HepG2 (cell line): ENCODE data around the gene CRTAC1. TPM values are rescaled to one million over a fixed set of nuclear protein-coding genes. Genes with fewer than 3 reads are reported as not detected.

ENCODE experiments used
- ATAC-seq: fragments of 200-7000 bp; cut with Tn5 transposase; 3 replicates; pipeline ENCODE4 v1.9.1; 2020; ENCODE audit warnings: mild to moderate bottlenecking, moderate library complexity
- BruUV-seq: library from RNA; stranded (reverse); fragments of 400-500 nt; replicated peaks from 2 replicates; lab custom pipeline; 2021; lab: Mats Ljungman, UMichigan
- CTCF ChIA-PET: fragments of 300-600 bp; formaldehyde crosslinking; extraction: SDS; loops from one replicate; lab custom pipeline; 2021; ENCODE audit warnings: low total read pairs, inconsistent platforms, low intra/inter-chr PET ratio; lab: Yijun Ruan, JAX
- POLR2A ChIA-PET: fragments of 350-600 bp; sonication (Branson Sonifier 250); formaldehyde crosslinking; loops from one replicate; lab custom pipeline; 2020; ENCODE audit warnings: antibody characterized with exemption, inconsistent platforms; lab: Yijun Ruan, JAX
- DNase-seq: peaks from one replicate; pipeline ENCODE4 v3.0.0-alpha.2; 2015; ENCODE audit warnings: low spot score
- FAIRE-seq: peaks from 3 replicates; lab custom pipeline; 2011; peaks lifted over from hg19 to GRCh38; lab: Jason Lieb, UNC
- H2AFZ ChIP-seq: one replicate; pipeline ENCODE4 v1.6.1; 2011; ENCODE audit warnings: low read length, inconsistent platforms
- H3K27ac ChIP-seq: fragments of 300-600 bp; 3 replicates; pipeline ENCODE4 v1.8.0; 2011; ENCODE audit warnings: mixed run types, mild to moderate bottlenecking, mixed read lengths, low read length, inconsistent platforms; ENCODE audit not compliant: insufficient read depth; ENCODE audit errors: extremely low read length
- H3K27me3 ChIP-seq, 2 experiments: fragments of 200-600 bp in 1 of 2; 2 replicates in 1 of 2; 3 replicates in 1 of 2; pipeline versions ENCODE4 v1.6.0 to v1.8.0; 2011; ENCODE audit warnings: low read length in 2 of 2, mild to moderate bottlenecking in 2 of 2, moderate library complexity in 2 of 2, inconsistent platforms in 1 of 2; ENCODE audit not compliant: insufficient read depth in 2 of 2, control insufficient read depth in 1 of 2
- H3K36me3 ChIP-seq, 2 experiments: fragments of 200-600 bp in 1 of 2; replicated peaks in 1 of 2; 2 replicates in 1 of 2; 3 replicates in 1 of 2; pipeline versions ENCODE4 v1.5.1 to v1.8.0; 2011; ENCODE audit warnings: low read length in 2 of 2, inconsistent platforms in 1 of 2; ENCODE audit not compliant: insufficient read depth in 2 of 2, control insufficient read depth in 1 of 2
- H3K4me1 ChIP-seq: 2 replicates; pipeline ENCODE4 v1.5.1; 2012; ENCODE audit warnings: low read length, inconsistent platforms; ENCODE audit not compliant: insufficient read depth
- H3K4me2 ChIP-seq: 2 replicates; pipeline ENCODE4 v1.6.0; 2011; ENCODE audit warnings: low read depth, low read length, inconsistent platforms
- H3K4me3 ChIP-seq, 3 experiments: fragments of 200-600 bp in 1 of 3; sonication (generic), shearing (Covaris generic) in 1 of 3; replicated peaks in 1 of 3; 2 replicates each; pipeline ENCODE4 v1.5.1; 2011 to 2016; ENCODE audit warnings: low read length in 3 of 3, inconsistent platforms in 2 of 3, low read depth in 2 of 3, mild to moderate bottlenecking in 2 of 3, control low read depth in 1 of 3, mixed read lengths in 1 of 3; ENCODE audit not compliant: insufficient read depth in 1 of 3
- H3K79me2 ChIP-seq: one replicate; pipeline ENCODE4 v1.6.1; 2011; ENCODE audit warnings: low read length, inconsistent platforms; ENCODE audit not compliant: insufficient read depth
- H3K9ac ChIP-seq: 2 replicates; pipeline ENCODE4 v1.6.0; 2011; ENCODE audit warnings: mild to moderate bottlenecking, low read depth, low read length, inconsistent platforms; ENCODE audit not compliant: insufficient read depth
- H3K9me3 ChIP-seq: 2 replicates; pipeline ENCODE4 v1.5.1; 2012; ENCODE audit warnings: mild to moderate bottlenecking, low read length
- H4K20me1 ChIP-seq: 2 replicates; pipeline ENCODE4 v1.6.0; 2011; ENCODE audit warnings: inconsistent platforms, mild to moderate bottlenecking, low read length, moderate library complexity; ENCODE audit not compliant: insufficient read depth
- ZHX2 ChIP-seq, 2 experiments: sonication (generic) in 1 of 2; formaldehyde crosslinking in 1 of 2; IDR thresholded peaks; 2 replicates each; pipeline versions ENCODE4 v1.6.1 to v1.9.0; 2014 to 2022; ENCODE audit warnings: antibody characterized with exemption in 1 of 2, borderline replicate concordance in 1 of 2, inconsistent platforms in 1 of 2, low read depth in 1 of 2, missing genetic modification reagents in 1 of 2
- WGBS: methylation state at CpG from one replicate; pipeline ENCODE4 v1.1.6; 2017; ENCODE audit warnings: low lambda C conversion rate; 5-methylcytosine and 5-hydroxymethylcytosine counted together
- in situ Hi-C: cut with HindIII; loops from 2 replicates; pipeline ENCODE4 v1.10.0; 2017; ENCODE audit warnings: low pct_unique_long_range_greater_than_20kb; ENCODE audit not compliant: extremely low pct_ligation_motif_present
- intact Hi-C: fragments of 100-400 bp; cut with micrococcal nuclease; formaldehyde crosslinking; loops from one replicate; pipeline ENCODE4 v1.10.0; 2022; ENCODE audit not compliant: unreplicated experiment
- polyA plus RNA-seq, 8 experiments: library from polyadenylated mRNA; depleted of rRNA in 3 of 8; stranded (reverse) in 7 of 8; unstranded in 1 of 8; fragments of >200 nt; fragmentation: Illumina TruSeq in 4 of 8; extraction: Trizol in 4 of 8; gene quantifications; 2 replicates each; pipeline versions ENCODE4 v1.2.1 to v1.2.3, GENCODE V29; 2011 to 2016; ENCODE audit warnings: low read depth in 4 of 8, missing spikeins in 1 of 8, mixed read lengths in 1 of 8; ENCODE audit not compliant: insufficient read depth in 1 of 8
- total RNA-seq, 5 experiments: library from RNA; depleted of rRNA; stranded (reverse); fragments of >200 nt; fragmentation: Illumina TruSeq; extraction: Trizol; gene quantifications; 2 replicates each; pipeline ENCODE4 v1.2.3, GENCODE V29; 2016; ENCODE audit warnings: low read depth in 1 of 5

The CRTAC1 gene
- total and polyA plus RNA-seq, 2 of the 13 experiments (the other 11 are each of a cell fraction or from before 2014, with no cell fraction given), result not detected

- Histone ChIP-seq H3K4me3 (no peak overlapping the region), H3K27me3 (peaks cover 0 to 6% of the 10 kb centered on the region in 2 experiments; a peak in 1 of 5 replicates), H3K4me1 (no peaks in the 10 kb centered on the region), H3K4me2 (no peak overlapping the region), H3K36me3 (no peaks in the 10 kb centered on the region), H3K9me3 (peaks cover 10% of the 10 kb centered on the region), H4K20me1 (no peaks in the 10 kb centered on the region), H3K79me2 (no peaks in the 10 kb centered on the region), H2AFZ (no peak overlapping the region), H3K27ac (no peak overlapping the region)
- DNase-seq (no peak), FAIRE-seq (no peak), ATAC-seq (no peak)
- 0% methylated on average over 2 of the region's 2 CpGs for WGBS
- intact Hi-C loops, result no loop called here
- no TSS peak for BruUV-seq
- ChIA-PET CTCF (no interaction called here), POLR2A (no interaction called here)
- in situ Hi-C loops, result no loop called here
- TF ChIP-seq ZHX2 (IDR thresholded peaks at IDR 0.05; ENCODE audit: low read depth), result no peak
- TF ChIP-seq ZHX2 (CRISPR knock-in tag; IDR thresholded peaks at IDR 0.05; ENCODE audit: borderline replicate concordance), result no peak
- TF ChIP-seq, all 625 proteins: peak for 0
- H3K9ac ChIP-seq, result no peak overlapping the region
Measured at GRCh38 chr10:97943294-97943693, 87.1 kb downstream of the CRTAC1 start.
